Esophagus muscularis mucosa (tissue), 4 donors: ENCODE results near the gene RAB11A. TPM values are rescaled to one million over a fixed set of nuclear protein-coding genes. Genes with fewer than 3 reads are reported as not detected.
A peak's percentile ranks its signal among the peaks of the same experiment; 100 is the strongest.

Experiments
- DNase-seq: peaks from one replicate; pipeline ENCODE4 v3.0.0-alpha.2; 2017; ENCODE audit errors: extremely low spot score
- H3K27ac ChIP-seq, 4 donors: fragments of 200-600 bp; sonication (generic); replicated peaks in 1 of 4; 1 replicate in 3 of 4; 2 replicates in 1 of 4; pipeline ENCODE4 v1.5.1; 2016 to 2019; ENCODE audit warnings: mild to moderate bottlenecking in 1 of 4
- H3K27me3 ChIP-seq, 4 donors: fragments of 200-600 bp; sonication (generic); one replicate each; pipeline versions ENCODE4 v1.5.1 to v1.6.0; 2016 to 2019
- H3K36me3 ChIP-seq, 4 donors: fragments of 200-600 bp; sonication (generic); one replicate each; pipeline ENCODE4 v1.5.1; 2016 to 2019
- H3K4me1 ChIP-seq, 4 donors: fragments of 200-600 bp; sonication (generic); one replicate each; pipeline ENCODE4 v1.5.1; 2016 to 2019
- H3K4me3 ChIP-seq, 4 donors: fragments of 200-600 bp; sonication (generic); 1 replicate in 2 of 4; 2 replicates in 2 of 4; pipeline ENCODE4 v1.5.1; 2016 to 2019; ENCODE audit warnings: mild to moderate bottlenecking in 4 of 4, moderate library complexity in 1 of 4
- H3K9me3 ChIP-seq, 4 donors: fragments of 200-600 bp; sonication (generic); 1 replicate in 3 of 4; 2 replicates in 1 of 4; pipeline ENCODE4 v1.5.1; 2016 to 2019
- EP300 ChIP-seq: sonication (generic); formaldehyde crosslinking; IDR thresholded peaks from one replicate; pipeline ENCODE4 v1.6.1; 2017; ENCODE audit warnings: antibody characterized with exemption
- POLR2A ChIP-seq: fragments of 450-650 bp; IDR thresholded peaks from one replicate; pipeline ENCODE4 v1.6.1; 2017; ENCODE audit warnings: antibody characterized with exemption, moderate library complexity, mild to moderate bottlenecking, low read depth
- POLR2AphosphoS5 ChIP-seq, 2 donors: sonication (generic); formaldehyde crosslinking; IDR thresholded peaks; one replicate each; pipeline ENCODE4 v1.6.1; 2017; ENCODE audit warnings: antibody characterized with exemption in 2 of 2
- WGBS: methylation state at CpG from one replicate; pipeline ENCODE4 v1.1.5; 2018; 5-methylcytosine and 5-hydroxymethylcytosine counted together
- intact Hi-C: fragments of 100-400 bp; cut with DNase I; formaldehyde crosslinking; loops from one replicate; pipeline ENCODE4 v1.15.1; 2023
- total RNA-seq, 4 donors: library from RNA; depleted of rRNA; stranded (reverse); fragments of >200 nt; gene quantifications; one replicate each; pipeline versions ENCODE4 v1.1.0 to v1.2.1, GENCODE V29; 2016
- TF ChIP-seq, protein P1 (sequence below), 3 experiments: fragments of 200-600 bp in 2 of 3; fragments of 450-650 bp in 1 of 3; sonication (generic) in 2 of 3; IDR thresholded peaks; one replicate each; pipeline ENCODE4 v1.5.1; 2017 to 2019; ENCODE audit warnings: antibody characterized with exemption in 3 of 3, mild to moderate bottlenecking in 2 of 3, moderate library complexity in 1 of 3

The RAB11A gene
- total RNA-seq, 4 donors from 2014 or later: 51.9 to 134 (median 122) TPM

DNA sequence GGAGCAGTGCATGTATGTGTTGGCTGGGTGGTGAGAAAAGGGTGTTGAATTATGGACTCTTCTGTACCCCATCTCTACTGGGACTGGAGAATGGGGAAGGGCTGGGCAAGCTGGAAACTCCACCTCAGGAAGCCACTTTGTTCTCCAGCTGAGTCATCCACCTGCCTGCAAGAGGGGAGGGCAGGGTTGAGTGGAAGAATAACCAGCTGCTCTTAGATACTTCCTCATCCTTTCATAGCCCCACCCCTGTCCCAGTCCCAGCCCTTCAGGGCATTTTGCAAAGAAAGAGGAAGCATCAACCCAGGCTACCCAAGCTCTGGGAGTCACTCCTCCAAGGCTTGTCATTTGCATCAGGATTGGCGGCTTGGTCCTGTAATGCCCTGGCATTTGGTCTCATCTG is 33.1 kb downstream of the RAB11A start:
- TF ChIP-seq POLR2A (no peak), POLR2AphosphoS5 (IDR thresholded peaks at IDR 0.05) (peak in 1 of 2 donors; percentile 11)
- Histone ChIP-seq H3K27me3 (no peaks in the 10 kb centered on the region), H3K4me3 (no peak overlapping the region), H3K27ac (no peak overlapping the region), H3K4me1 (peaks cover 0 to 23% (median 12%) of the 10 kb centered on the region in 4 donors), H3K36me3 (peaks cover 6 to 76% (median 58%) of the 10 kb centered on the region in 4 donors), H3K9me3 (no peaks in the 10 kb centered on the region)
- no CpG with 5 or more reads among the region's 1 CpG for WGBS
- peak; percentile 89 for DNase-seq
- intact Hi-C loops: no loop called here

DNA sequence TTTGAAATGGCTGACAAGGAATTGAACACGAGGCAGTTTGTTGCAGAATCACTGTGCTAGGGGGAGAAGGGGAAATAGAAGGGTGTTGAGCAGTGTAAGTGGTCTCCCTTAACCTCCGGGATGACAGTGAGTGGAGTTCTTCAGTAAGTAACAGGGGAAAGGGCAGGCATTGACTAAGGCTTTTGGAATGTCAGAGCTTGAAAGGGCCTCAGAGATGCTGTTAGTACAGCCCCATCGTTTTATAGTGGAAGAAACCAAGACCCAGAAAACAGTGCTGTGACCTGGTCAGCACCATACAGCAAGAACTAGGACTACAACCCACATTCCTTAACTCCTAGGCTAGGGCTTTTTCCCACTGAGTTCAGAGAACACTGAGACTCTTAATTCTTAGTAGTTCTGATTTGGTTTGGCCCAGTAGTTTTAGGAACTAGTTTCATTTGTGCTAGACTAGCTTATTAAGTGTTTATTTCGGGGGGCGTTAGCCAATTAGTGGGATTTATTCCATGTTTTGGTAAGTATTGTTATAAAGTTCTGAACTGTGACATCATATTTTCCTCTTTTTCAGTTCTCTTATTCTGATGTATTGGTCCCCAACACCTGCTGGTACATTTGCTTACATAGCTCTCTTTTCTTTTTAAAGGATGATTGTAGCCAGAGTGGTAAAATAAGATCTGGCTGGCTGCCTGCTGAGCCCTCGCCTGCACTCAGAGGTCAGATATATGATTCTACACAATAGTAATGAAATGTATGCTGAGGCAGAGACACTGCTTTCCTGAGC is 34.2 kb downstream of the RAB11A start:
- Histone ChIP-seq H3K4me1 (peaks cover 0 to 23% (median 12%) of the 10 kb centered on the region in 4 donors), H3K27me3 (no peaks in the 10 kb centered on the region), H3K36me3 (peaks cover 6 to 74% (median 61%) of the 10 kb centered on the region in 4 donors), H3K4me3 (no peak overlapping the region), H3K27ac (no peak overlapping the region), H3K9me3 (no peaks in the 10 kb centered on the region)
- DNase-seq: peak; percentile 50
- intact Hi-C loops: no loop called here
- TF ChIP-seq EP300 (no peak), POLR2AphosphoS5 (IDR thresholded peaks at IDR 0.05) (no peak), POLR2A (no peak)
- TF ChIP-seq, protein P1, sequence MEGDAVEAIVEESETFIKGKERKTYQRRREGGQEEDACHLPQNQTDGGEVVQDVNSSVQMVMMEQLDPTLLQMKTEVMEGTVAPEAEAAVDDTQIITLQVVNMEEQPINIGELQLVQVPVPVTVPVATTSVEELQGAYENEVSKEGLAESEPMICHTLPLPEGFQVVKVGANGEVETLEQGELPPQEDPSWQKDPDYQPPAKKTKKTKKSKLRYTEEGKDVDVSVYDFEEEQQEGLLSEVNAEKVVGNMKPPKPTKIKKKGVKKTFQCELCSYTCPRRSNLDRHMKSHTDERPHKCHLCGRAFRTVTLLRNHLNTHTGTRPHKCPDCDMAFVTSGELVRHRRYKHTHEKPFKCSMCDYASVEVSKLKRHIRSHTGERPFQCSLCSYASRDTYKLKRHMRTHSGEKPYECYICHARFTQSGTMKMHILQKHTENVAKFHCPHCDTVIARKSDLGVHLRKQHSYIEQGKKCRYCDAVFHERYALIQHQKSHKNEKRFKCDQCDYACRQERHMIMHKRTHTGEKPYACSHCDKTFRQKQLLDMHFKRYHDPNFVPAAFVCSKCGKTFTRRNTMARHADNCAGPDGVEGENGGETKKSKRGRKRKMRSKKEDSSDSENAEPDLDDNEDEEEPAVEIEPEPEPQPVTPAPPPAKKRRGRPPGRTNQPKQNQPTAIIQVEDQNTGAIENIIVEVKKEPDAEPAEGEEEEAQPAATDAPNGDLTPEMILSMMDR (IDR thresholded peaks at IDR 0.05): no peak
- WGBS: 82% methylated on average over 6 of the region's 6 CpGs

DNA sequence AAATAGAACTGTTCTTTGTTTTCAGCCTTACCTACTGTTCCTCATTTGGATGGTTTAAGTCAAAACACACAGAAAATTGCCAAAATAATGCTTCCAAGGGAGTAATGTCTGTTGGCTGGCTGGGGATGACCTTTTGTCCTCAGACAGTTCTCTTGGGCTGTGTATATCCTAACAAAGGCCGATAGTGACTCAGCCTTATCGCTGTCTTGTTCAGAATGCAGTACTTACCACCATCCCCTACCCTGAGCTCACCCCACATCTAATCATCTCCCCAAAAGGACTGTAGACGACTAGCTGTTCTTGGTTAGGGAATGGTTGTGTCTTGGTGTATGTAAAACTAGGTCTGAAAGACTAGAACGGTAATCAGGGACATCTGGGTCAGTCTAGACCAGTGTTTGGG is 35.0 kb downstream of the RAB11A start:
- H3K9me3 ChIP-seq: no peaks in the 10 kb centered on the region
- peak; percentile 37 for DNase-seq
- intact Hi-C loops: no loop called here
- no peak overlapping the region for H3K4me3 ChIP-seq
- peaks cover 6 to 71% (median 59%) of the 10 kb centered on the region in 4 donors for H3K36me3 ChIP-seq
- no peak overlapping the region for H3K27ac ChIP-seq
- 74% methylated on average over 4 of the region's 4 CpGs for WGBS
- TF ChIP-seq EP300 (no peak), POLR2AphosphoS5 (IDR thresholded peaks at IDR 0.05) (no peak), POLR2A (no peak)
- TF ChIP-seq, protein P1 (IDR thresholded peaks at IDR 0.05): no peak
- H3K4me1 ChIP-seq: peaks cover 0 to 23% (median 12%) of the 10 kb centered on the region in 4 donors
- no peaks in the 10 kb centered on the region for H3K27me3 ChIP-seq

DNA sequence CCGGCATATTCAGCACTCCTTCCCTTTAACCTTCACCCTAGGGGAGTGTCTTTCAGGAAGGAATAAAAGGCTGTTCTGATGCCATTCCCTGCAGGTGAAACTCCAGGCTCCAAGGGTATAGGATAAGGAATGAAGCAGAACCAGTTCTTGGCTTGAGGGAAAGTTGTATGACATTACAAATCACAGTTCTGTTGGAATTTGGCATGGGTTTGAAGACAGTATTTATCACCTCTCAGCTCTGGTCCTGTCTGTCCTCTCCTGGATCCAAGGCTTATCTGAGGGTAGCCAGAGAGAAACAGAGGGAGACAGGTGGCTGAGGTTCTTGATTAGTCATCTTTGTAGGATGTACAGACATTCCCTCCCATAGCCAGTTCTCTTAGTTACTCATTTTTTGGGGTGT is 37.1 kb downstream of the RAB11A start:
- no peaks in the 10 kb centered on the region for H3K9me3 ChIP-seq
- H3K4me1 ChIP-seq: peaks cover 0 to 23% (median 10%) of the 10 kb centered on the region in 4 donors
- no peak overlapping the region for H3K27ac ChIP-seq
- WGBS: 95% methylated on average over 1 of the region's 1 CpG
- TF ChIP-seq EP300: no peak
- TF ChIP-seq, protein P1 (IDR thresholded peaks at IDR 0.05): no peak
- TF ChIP-seq POLR2A: no peak
- TF ChIP-seq POLR2AphosphoS5 (IDR thresholded peaks at IDR 0.05): no peak
- no peak overlapping the region for H3K4me3 ChIP-seq
- peaks cover 6 to 74% (median 60%) of the 10 kb centered on the region in 4 donors for H3K36me3 ChIP-seq
- DNase-seq: no peak
- H3K27me3 ChIP-seq: no peaks in the 10 kb centered on the region
- intact Hi-C loops: no loop called here

DNA sequence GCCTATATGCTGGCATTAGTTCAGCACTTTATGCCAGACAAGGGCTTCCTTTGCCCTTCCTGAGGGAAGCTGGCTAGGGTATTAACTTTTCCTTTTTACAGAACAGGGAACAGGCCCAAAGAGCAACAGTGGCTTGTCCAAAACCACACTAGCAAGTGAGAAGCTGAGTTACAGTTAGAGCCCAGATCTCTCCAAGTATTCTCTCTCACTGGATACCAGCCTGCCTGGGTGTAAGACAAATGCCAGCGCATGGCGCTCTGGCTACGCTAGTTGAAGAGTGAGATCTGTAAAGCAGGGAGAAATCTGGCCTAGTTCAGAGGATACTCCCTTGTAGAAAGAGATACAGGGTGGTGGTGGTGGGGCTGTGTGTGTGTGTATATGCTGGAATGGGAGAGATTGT is 38.4 kb downstream of the RAB11A start:
- H3K4me3 ChIP-seq: no peak overlapping the region
- 100% methylated on average over 3 of the region's 3 CpGs for WGBS
- H3K27ac ChIP-seq: no peak overlapping the region
- TF ChIP-seq, protein P1 (IDR thresholded peaks at IDR 0.05): no peak
- no peak for TF ChIP-seq POLR2A
- TF ChIP-seq POLR2AphosphoS5 (IDR thresholded peaks at IDR 0.05): no peak
- no peak for TF ChIP-seq EP300
- H3K27me3 ChIP-seq: no peaks in the 10 kb centered on the region
- intact Hi-C loops: no loop called here
- DNase-seq: no peak
- peaks cover 0 to 13% (median 5%) of the 10 kb centered on the region in 4 donors for H3K4me1 ChIP-seq
- peaks cover 6 to 87% (median 70%) of the 10 kb centered on the region in 4 donors for H3K36me3 ChIP-seq
- no peaks in the 10 kb centered on the region for H3K9me3 ChIP-seq
